Left renal pelvis (tissue), 4 donors: ENCODE data around the gene HAUS1. TPM values are rescaled to one million over a fixed set of nuclear protein-coding genes. Genes with fewer than 3 reads are reported as not detected.

ENCODE experiments used
- polyA plus RNA-seq, 4 donors: library from polyadenylated mRNA; unstranded; fragments of 120-200 nt; gene quantifications; one replicate each; pipeline ENCODE4 v1.2.1, GENCODE V29; 2013; ENCODE audit not compliant: insufficient read length in 4 of 4

Gene HAUS1
- polyA plus RNA-seq, 4 donors: 41.2 to 61.6 (median 49.3) TPM

Other genes with a start within 250 kb of the HAUS1 start
- gene EPG5, start 137.1 kb upstream of the HAUS1 start, polyA plus RNA-seq: 10 to 100 TPM; 18.3 to 33.2 (median 19.7) TPM
- 10 to 100 TPM in 2 of 4 donors, 1 to 10 TPM in 2; 4.7 to 11.9 (median 10.4) TPM for gene PSTPIP2, start 32.1 kb upstream of the HAUS1 start, polyA plus RNA-seq
- gene ATP5F1A, start 6.1 kb upstream of the HAUS1 start, polyA plus RNA-seq: 100 to 1,000 TPM; 413 to 761 (median 643) TPM